Osteocyte (in vitro differentiated cells): Measurements from ENCODE around the gene TMOD1. TPM values are rescaled to one million over a fixed set of nuclear protein-coding genes. Genes with fewer than 3 reads are reported as not detected.

Source experiments
- DNase-seq: peaks from one replicate; pipeline ENCODE4 v3.0.0; 2021; ENCODE audit warnings: mixed read lengths; ENCODE audit not compliant: unreplicated experiment; ENCODE audit errors: extremely low spot score
- H3K27ac Mint-ChIP-seq: one replicate; pipeline ENCODE4 v1.8.0; 2021; ENCODE audit warnings: mild to moderate bottlenecking, mixed read lengths; ENCODE audit not compliant: unreplicated experiment
- H3K27me3 Mint-ChIP-seq: one replicate; pipeline ENCODE4 v1.8.0; 2021; ENCODE audit warnings: mixed read lengths; ENCODE audit not compliant: unreplicated experiment
- H3K36me3 Mint-ChIP-seq: one replicate; pipeline ENCODE4 v1.8.0; 2021; ENCODE audit warnings: mixed read lengths; ENCODE audit not compliant: unreplicated experiment
- H3K4me1 Mint-ChIP-seq: one replicate; pipeline ENCODE4 v1.8.0; 2021; ENCODE audit warnings: mixed read lengths; ENCODE audit not compliant: unreplicated experiment
- H3K4me3 Mint-ChIP-seq: one replicate; pipeline ENCODE4 v1.8.0; 2021; ENCODE audit warnings: mild to moderate bottlenecking, moderate library complexity, mixed read lengths; ENCODE audit not compliant: unreplicated experiment
- H3K9me3 Mint-ChIP-seq: one replicate; pipeline ENCODE4 v1.8.0; 2021; ENCODE audit warnings: mixed read lengths; ENCODE audit not compliant: unreplicated experiment
- CTCF ChIP-seq: fragments of 200-600 bp; sonication (generic); IDR thresholded peaks from 2 replicates; pipeline ENCODE4 v1.5.0; 2021; ENCODE audit warnings: antibody characterized with exemption, mild to moderate bottlenecking, moderate library complexity
- total RNA-seq: library from RNA; stranded (reverse); gene quantifications from 2 replicates; pipeline ENCODE4 v1.2.1, GENCODE V29; 2021

Gene TMOD1
- total RNA-seq, 1 donor from 2014 or later, result not detected

- H3K36me3 Mint-ChIP-seq, result peaks cover 8% of the 10 kb centered on the region
- no peak overlapping the region for H3K27ac Mint-ChIP-seq
- DNase-seq, result no peak
- no peaks in the 10 kb centered on the region for H3K9me3 Mint-ChIP-seq
- H3K27me3 Mint-ChIP-seq, result peaks cover 52% of the 10 kb centered on the region
- TF ChIP-seq CTCF, result no peak
- peak overlapping the region; percentile 66 for H3K4me3 Mint-ChIP-seq
- H3K4me1 Mint-ChIP-seq, result peaks cover 14% of the 10 kb centered on the region
Observed at GRCh38 chr9:97500765-97501176, 695 bp upstream of the TMOD1 start.

GRCh38 chr9:97501972-97502221 is 431 bp downstream of the TMOD1 start:
- TF ChIP-seq CTCF, result no peak
- DNase-seq, result no peak
- H3K4me1 Mint-ChIP-seq, result peaks cover 14% of the 10 kb centered on the region
- H3K4me3 Mint-ChIP-seq, result no peak overlapping the region
- H3K36me3 Mint-ChIP-seq, result peaks cover 1% of the 10 kb centered on the region
- peaks cover 52% of the 10 kb centered on the region for H3K27me3 Mint-ChIP-seq
- no peaks in the 10 kb centered on the region for H3K9me3 Mint-ChIP-seq
- H3K27ac Mint-ChIP-seq, result no peak overlapping the region

GRCh38 chr9:97502222-97502983 is 937 bp downstream of the TMOD1 start:
- Mint-ChIP-seq H3K4me1 (peaks cover 14% of the 10 kb centered on the region), H3K27me3 (peaks cover 52% of the 10 kb centered on the region), H3K36me3 (peaks cover 1% of the 10 kb centered on the region), H3K27ac (no peak overlapping the region), H3K9me3 (no peaks in the 10 kb centered on the region), H3K4me3 (peak overlapping the region; percentile 61)
- no peak for TF ChIP-seq CTCF
- no peak for DNase-seq

- Mint-ChIP-seq H3K9me3 (no peaks in the 10 kb centered on the region), H3K27ac (no peak overlapping the region), H3K4me1 (peaks cover 14% of the 10 kb centered on the region), H3K27me3 (peaks cover 52% of the 10 kb centered on the region), H3K4me3 (peak overlapping the region; percentile 61), H3K36me3 (peaks cover 1% of the 10 kb centered on the region)
- no peak for TF ChIP-seq CTCF
- DNase-seq, result no peak
Observed at GRCh38 chr9:97502984-97503861, 1.8 kb downstream of the TMOD1 start.

- peaks cover 14% of the 10 kb centered on the region for H3K4me1 Mint-ChIP-seq
- H3K4me3 Mint-ChIP-seq, result no peak overlapping the region
- no peak for TF ChIP-seq CTCF
- no peak for DNase-seq
- H3K27me3 Mint-ChIP-seq, result peaks cover 52% of the 10 kb centered on the region
- no peak overlapping the region for H3K27ac Mint-ChIP-seq
- no peaks in the 10 kb centered on the region for H3K9me3 Mint-ChIP-seq
- peaks cover 1% of the 10 kb centered on the region for H3K36me3 Mint-ChIP-seq
Observed at GRCh38 chr9:97503862-97504210, 2.4 kb downstream of the TMOD1 start.
